ENCODE results near the gene ATF1.
"Not testable (repeated sequence)": the region's sequence is repeated elsewhere in the genome, so short reads cannot be mapped to it uniquely, and the experiment has no call there.

The ATF1 gene

DNA sequence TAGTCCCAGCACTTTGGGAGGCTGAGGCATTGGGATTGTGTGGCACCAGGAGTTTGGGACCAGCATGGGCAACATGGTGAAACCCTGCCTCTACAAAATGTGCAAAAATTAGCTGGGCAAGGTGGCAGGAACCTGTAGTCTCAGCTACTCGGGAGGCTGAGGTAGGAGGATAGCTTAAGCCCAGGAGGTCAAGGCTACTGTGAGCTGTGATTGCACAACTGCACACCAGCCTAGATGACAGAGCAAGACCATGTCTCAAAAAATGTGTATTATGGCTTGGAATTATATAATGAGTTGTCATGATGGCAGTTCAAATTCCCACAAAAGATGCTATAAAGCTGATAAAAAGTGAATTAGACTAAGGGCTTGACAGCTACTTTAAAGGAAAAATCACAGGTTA is 58.2 kb downstream of the ATF1 start:
- no peak overlapping the region for H3K4me3 ChIP-seq (ENCODE audit: low read depth, low read length)
- TF ChIP-seq, protein P1, sequence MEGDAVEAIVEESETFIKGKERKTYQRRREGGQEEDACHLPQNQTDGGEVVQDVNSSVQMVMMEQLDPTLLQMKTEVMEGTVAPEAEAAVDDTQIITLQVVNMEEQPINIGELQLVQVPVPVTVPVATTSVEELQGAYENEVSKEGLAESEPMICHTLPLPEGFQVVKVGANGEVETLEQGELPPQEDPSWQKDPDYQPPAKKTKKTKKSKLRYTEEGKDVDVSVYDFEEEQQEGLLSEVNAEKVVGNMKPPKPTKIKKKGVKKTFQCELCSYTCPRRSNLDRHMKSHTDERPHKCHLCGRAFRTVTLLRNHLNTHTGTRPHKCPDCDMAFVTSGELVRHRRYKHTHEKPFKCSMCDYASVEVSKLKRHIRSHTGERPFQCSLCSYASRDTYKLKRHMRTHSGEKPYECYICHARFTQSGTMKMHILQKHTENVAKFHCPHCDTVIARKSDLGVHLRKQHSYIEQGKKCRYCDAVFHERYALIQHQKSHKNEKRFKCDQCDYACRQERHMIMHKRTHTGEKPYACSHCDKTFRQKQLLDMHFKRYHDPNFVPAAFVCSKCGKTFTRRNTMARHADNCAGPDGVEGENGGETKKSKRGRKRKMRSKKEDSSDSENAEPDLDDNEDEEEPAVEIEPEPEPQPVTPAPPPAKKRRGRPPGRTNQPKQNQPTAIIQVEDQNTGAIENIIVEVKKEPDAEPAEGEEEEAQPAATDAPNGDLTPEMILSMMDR (IDR thresholded peaks at IDR 0.05; ENCODE audit: low read depth, low read length, missing control alignments) = no peak
- no peak for DNase-seq (ENCODE audit: low read depth)

DNA sequence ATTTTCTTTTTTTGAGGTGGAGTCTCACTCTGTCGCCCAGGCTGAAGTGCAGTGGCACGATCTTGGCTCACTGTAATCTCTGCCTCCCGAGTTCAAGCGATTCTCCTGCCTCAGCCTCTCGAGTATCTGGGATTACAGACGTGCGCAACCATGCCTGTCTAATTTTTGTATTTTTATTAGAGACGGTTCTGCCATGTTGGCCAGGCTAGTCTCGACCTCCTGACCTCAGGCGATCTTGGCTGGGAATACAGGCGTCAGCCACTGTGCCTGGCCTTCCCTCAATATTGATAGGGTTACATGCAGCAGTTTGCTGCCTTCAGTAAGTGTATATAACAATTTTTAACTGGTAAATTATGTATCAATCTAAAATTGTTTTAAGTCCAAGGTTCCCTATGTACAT is 59.8 kb downstream of the ATF1 start:
- not testable (repeated sequence) for H3K4me3 ChIP-seq (ENCODE audit: low read depth, low read length); DNase-seq (ENCODE audit: low read depth)

- TF ChIP-seq, protein P1 (IDR thresholded peaks at IDR 0.05; ENCODE audit: low read depth, low read length, missing control alignments) = no peak
- DNase-seq (ENCODE audit: low read depth) = no peak
- no peak overlapping the region for H3K4me3 ChIP-seq (ENCODE audit: low read depth, low read length)
These were observed 61.0 kb downstream of the ATF1 start for GRCh38 chr12:50824914-50825313.

- H3K4me3 ChIP-seq (ENCODE audit: low read depth, low read length) = no peak overlapping the region
- TF ChIP-seq, protein P1 (IDR thresholded peaks at IDR 0.05; ENCODE audit: low read depth, low read length, missing control alignments) = peak; percentile 31
- peak; percentile 39 for DNase-seq (ENCODE audit: low read depth)
These were observed 61.5 kb downstream of the ATF1 start for GRCh38 chr12:50825372-50825838.

DNA sequence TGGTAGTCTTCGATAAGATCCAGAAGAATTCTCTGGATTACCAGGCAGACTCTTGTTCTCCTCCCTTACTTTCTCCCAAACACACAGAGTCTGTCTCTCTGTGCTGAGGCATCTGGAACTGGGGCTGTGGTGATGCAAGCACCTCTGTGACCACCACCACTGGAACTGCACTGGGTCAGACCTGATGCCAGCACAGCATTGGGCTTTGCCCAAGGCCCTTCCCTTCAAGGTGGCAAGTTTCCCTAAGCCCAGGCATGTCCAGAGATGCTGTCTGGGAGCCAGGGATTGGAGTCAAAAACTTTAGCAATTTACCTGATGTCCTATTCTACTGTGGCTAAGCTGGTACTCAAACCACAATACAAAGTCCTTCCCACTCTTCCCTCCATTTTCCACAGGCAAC is 64.2 kb downstream of the ATF1 start:
- TF ChIP-seq, protein P1 (IDR thresholded peaks at IDR 0.05; ENCODE audit: low read depth, low read length, missing control alignments) = no peak
- no peak overlapping the region for H3K4me3 ChIP-seq (ENCODE audit: low read depth, low read length)
- no peak for DNase-seq (ENCODE audit: low read depth)

- no peak overlapping the region for H3K4me3 ChIP-seq (ENCODE audit: low read depth, low read length)
- TF ChIP-seq, protein P1 (IDR thresholded peaks at IDR 0.05; ENCODE audit: low read depth, low read length, missing control alignments) = no peak
- no peak for DNase-seq (ENCODE audit: low read depth)
These were observed 65.0 kb downstream of the ATF1 start for GRCh38 chr12:50828886-50829285.

DNA sequence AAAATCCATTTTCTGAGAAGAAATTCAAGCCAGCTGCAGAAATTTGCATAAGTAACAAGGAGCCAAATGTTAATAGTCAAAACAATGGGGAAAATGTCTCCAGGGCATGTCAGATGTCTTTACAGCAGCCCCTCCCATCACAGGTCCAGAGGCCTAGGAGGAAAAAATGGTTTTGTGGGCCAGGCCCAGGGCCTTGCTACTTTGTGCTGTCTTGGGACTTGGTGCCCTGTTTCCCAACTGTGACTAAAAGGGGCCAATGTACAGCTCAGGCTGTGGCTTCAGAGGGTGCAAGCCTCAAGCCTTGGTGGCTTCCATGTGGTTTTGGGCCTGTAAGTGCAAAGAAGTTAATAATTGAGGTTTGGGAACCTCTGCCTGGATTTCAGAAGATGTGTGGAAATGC is 69.9 kb downstream of the ATF1 start:
- H3K4me3 ChIP-seq (ENCODE audit: low read depth, low read length) = not testable (repeated sequence)

DNA sequence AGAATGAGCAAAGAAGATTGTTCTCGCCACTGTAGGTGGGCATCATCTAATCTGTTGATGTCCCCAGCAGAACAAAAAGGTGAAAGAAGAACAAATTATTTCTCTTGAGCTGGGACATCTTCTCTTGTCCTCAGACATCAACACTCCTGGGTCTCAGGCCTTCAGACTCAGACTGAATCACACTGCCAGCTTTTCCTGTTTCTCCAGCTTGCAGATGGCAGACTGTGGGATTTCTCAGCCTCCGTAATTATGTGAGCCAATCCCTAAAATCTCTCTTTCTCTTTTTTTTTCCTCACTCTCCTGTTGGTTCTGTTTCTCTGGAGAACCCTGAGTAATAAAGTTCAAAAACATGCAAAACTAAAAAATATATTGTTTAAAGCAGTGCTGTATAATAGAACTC is 75.1 kb downstream of the ATF1 start:
- DNase-seq (ENCODE audit: low read depth) = no peak
- no peak overlapping the region for H3K4me3 ChIP-seq (ENCODE audit: low read depth, low read length)
- TF ChIP-seq, protein P1 (IDR thresholded peaks at IDR 0.05; ENCODE audit: low read depth, low read length, missing control alignments) = no peak

More for the DNA sequence above, 69.9 kb downstream of the ATF1 start:
- DNase-seq (ENCODE audit: low read depth) = not testable (repeated sequence)
